Parathyroid adenoma (tissue), 2 donors: ENCODE results near the gene TPR.
A peak's percentile ranks its signal among the peaks of the same experiment; 100 is the strongest.

Experiments used
- H2AFZ ChIP-seq: fragments of 300-600 bp; sonication (generic); one replicate; pipeline ENCODE4 v1.7.0; 2017; ENCODE audit warnings: antibody characterized with exemption, mild to moderate bottlenecking
- H3K27ac ChIP-seq: fragments of 300-600 bp; sonication (generic); one replicate; pipeline ENCODE4 v1.7.0; 2017
- H3K27me3 ChIP-seq: fragments of 300-600 bp; sonication (generic); one replicate; pipeline ENCODE4 v1.7.0; 2017; ENCODE audit warnings: low read length; ENCODE audit not compliant: control insufficient read depth, insufficient read depth
- H3K36me3 ChIP-seq: fragments of 300-600 bp; sonication (generic); one replicate; pipeline ENCODE4 v1.7.0; 2017; ENCODE audit warnings: low read length; ENCODE audit not compliant: control insufficient read depth, insufficient read depth
- H3K4me1 ChIP-seq: fragments of 300-600 bp; sonication (generic); one replicate; pipeline ENCODE4 v1.7.0; 2017; ENCODE audit warnings: control low read depth
- H3K4me2 ChIP-seq: fragments of 300-600 bp; sonication (generic); one replicate; pipeline ENCODE4 v1.7.0; 2017; ENCODE audit warnings: low read length
- H3K4me3 ChIP-seq: fragments of 300-600 bp; sonication (generic); one replicate; pipeline ENCODE4 v1.7.0; 2017; ENCODE audit warnings: low read depth, low read length
- H3K79me2 ChIP-seq: fragments of 300-600 bp; sonication (generic); one replicate; pipeline ENCODE4 v1.7.0; 2017; ENCODE audit warnings: control low read depth
- H3K9ac ChIP-seq: fragments of 300-600 bp; sonication (generic); one replicate; pipeline ENCODE4 v1.7.0; 2017; ENCODE audit warnings: mild to moderate bottlenecking
- H3K9me3 ChIP-seq: fragments of 300-600 bp; sonication (generic); one replicate; pipeline ENCODE4 v1.7.0; 2017; ENCODE audit warnings: low read length; ENCODE audit not compliant: control insufficient read depth
- CTCF ChIP-seq: fragments of 300-600 bp; sonication (generic); IDR thresholded peaks from one replicate; pipeline ENCODE4 v1.7.0; 2017; ENCODE audit warnings: antibody characterized with exemption, mild to moderate bottlenecking
- donor health status: primary hyperparathyroidism.

The TPR gene

GRCh38 chr1:186286615-186287315 is 88.3 kb downstream of the TPR start:
- H3K27ac ChIP-seq = no peak overlapping the region
- H2AFZ ChIP-seq = no peak overlapping the region
- no peaks in the 10 kb centered on the region for H3K4me1 ChIP-seq
- H3K9me3 ChIP-seq = no peaks in the 10 kb centered on the region
- no peak overlapping the region for H3K4me3 ChIP-seq
- no peak overlapping the region for H3K4me2 ChIP-seq
- H3K79me2 ChIP-seq = no peaks in the 10 kb centered on the region
- H3K36me3 ChIP-seq = no peaks in the 10 kb centered on the region
- no peak for TF ChIP-seq CTCF
- no peak overlapping the region for H3K9ac ChIP-seq
- no peaks in the 10 kb centered on the region for H3K27me3 ChIP-seq

GRCh38 chr1:186283374-186283773 is 91.7 kb downstream of the TPR start:
- Histone ChIP-seq H3K4me3 (no peak overlapping the region), H3K36me3 (no peaks in the 10 kb centered on the region), H3K4me1 (no peaks in the 10 kb centered on the region), H3K4me2 (no peak overlapping the region), H3K9ac (no peak overlapping the region), H2AFZ (peak overlapping the region; percentile 28), H3K27ac (no peak overlapping the region), H3K9me3 (no peaks in the 10 kb centered on the region), H3K27me3 (no peaks in the 10 kb centered on the region), H3K79me2 (no peaks in the 10 kb centered on the region)
- no peak for TF ChIP-seq CTCF

- no peaks in the 10 kb centered on the region for H3K9me3 ChIP-seq
- H2AFZ ChIP-seq = no peak overlapping the region
- no peak overlapping the region for H3K4me3 ChIP-seq
- H3K27ac ChIP-seq = no peak overlapping the region
- H3K9ac ChIP-seq = no peak overlapping the region
- H3K4me1 ChIP-seq = no peaks in the 10 kb centered on the region
- H3K36me3 ChIP-seq = no peaks in the 10 kb centered on the region
- TF ChIP-seq CTCF = no peak
- no peaks in the 10 kb centered on the region for H3K79me2 ChIP-seq
- H3K27me3 ChIP-seq = no peaks in the 10 kb centered on the region
- H3K4me2 ChIP-seq = no peak overlapping the region
These were observed 92.6 kb downstream of the TPR start for GRCh38 chr1:186282466-186282865.

- H3K9me3 ChIP-seq = no peaks in the 10 kb centered on the region
- no peak overlapping the region for H2AFZ ChIP-seq
- H3K27me3 ChIP-seq = no peaks in the 10 kb centered on the region
- no peak overlapping the region for H3K27ac ChIP-seq
- no peak overlapping the region for H3K4me2 ChIP-seq
- H3K4me3 ChIP-seq = no peak overlapping the region
- no peak overlapping the region for H3K9ac ChIP-seq
- no peaks in the 10 kb centered on the region for H3K4me1 ChIP-seq
- H3K36me3 ChIP-seq = no peaks in the 10 kb centered on the region
- H3K79me2 ChIP-seq = no peaks in the 10 kb centered on the region
- TF ChIP-seq CTCF = no peak
These were observed 99.2 kb downstream of the TPR start for GRCh38 chr1:186275822-186276221.

- no peaks in the 10 kb centered on the region for H3K9me3 ChIP-seq
These were observed 102.6 kb downstream of the TPR start for GRCh38 chr1:186272486-186272885.

More at GRCh38 chr1:186272486-186272885, 102.6 kb downstream of the TPR start:
- no peaks in the 10 kb centered on the region for H3K79me2 ChIP-seq
- no peak overlapping the region for H3K4me3 ChIP-seq
- no peaks in the 10 kb centered on the region for H3K27me3 ChIP-seq
- TF ChIP-seq CTCF = no peak
- no peak overlapping the region for H2AFZ ChIP-seq
- H3K27ac ChIP-seq = no peak overlapping the region
- H3K4me1 ChIP-seq = no peaks in the 10 kb centered on the region
- H3K4me2 ChIP-seq = no peak overlapping the region
- H3K36me3 ChIP-seq = no peaks in the 10 kb centered on the region
- no peak overlapping the region for H3K9ac ChIP-seq
